Measurements from ENCODE around the gene MRPS33.
A peak's percentile ranks its signal among the peaks of the same experiment; 100 is the strongest.
"Not testable (repeated sequence)": the region's sequence is repeated elsewhere in the genome, so short reads cannot be mapped to it uniquely, and the experiment has no call there.

MRPS33 gene

DNA sequence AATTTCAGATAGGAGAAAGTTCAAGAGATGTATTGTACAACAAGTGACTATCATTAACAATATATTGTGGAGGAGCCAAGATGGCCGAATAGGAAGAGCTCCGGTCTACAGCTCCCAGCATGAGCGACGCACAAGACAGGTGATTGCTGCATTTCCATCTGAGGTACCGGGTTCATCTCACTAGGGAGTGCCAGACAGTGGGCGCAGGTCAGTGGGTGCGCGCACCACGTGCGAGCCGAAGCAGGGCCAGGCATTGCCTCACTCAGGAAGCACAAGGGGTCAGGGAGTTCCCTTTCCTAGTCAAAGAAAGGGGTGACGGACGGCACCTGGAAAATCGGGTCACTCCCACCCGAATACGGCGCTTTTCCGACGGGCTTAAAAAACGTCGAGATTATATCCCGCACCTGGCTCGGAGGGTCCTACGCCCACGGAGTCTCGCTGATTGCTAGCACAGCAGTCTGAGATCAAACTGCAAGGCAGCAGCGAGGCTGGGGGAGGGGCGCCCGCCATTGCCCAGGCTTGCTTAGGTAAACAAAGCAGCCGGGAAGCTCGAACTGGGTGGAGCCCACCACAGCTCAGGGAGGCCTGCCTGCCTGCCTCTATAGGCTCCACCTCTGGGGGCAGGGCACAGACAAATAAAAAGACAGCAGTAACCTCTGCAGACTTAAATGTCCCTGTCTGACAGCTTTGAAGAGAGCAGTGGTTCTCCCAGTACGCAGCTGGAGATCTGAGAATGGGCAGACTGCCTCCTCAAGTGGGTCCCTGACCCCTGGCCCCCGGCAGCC is 18.0 kb upstream of the MRPS33 start:
- H3K4me1 ChIP-seq (ENCODE audit: control insufficient read depth, insufficient read depth, low read length); H3K9me3 ChIP-seq (replicated peaks; ENCODE audit: low read length); H3K4me2 ChIP-seq (ENCODE audit: low read length); H3K36me3 ChIP-seq (ENCODE audit: insufficient read depth, low read length); H3K9ac ChIP-seq (ENCODE audit: low read depth, low read length); H3K27me3 ChIP-seq (ENCODE audit: control insufficient read depth, insufficient read depth, low read length); H3K4me3 ChIP-seq (ENCODE audit: low read length): not testable (repeated sequence)

DNA sequence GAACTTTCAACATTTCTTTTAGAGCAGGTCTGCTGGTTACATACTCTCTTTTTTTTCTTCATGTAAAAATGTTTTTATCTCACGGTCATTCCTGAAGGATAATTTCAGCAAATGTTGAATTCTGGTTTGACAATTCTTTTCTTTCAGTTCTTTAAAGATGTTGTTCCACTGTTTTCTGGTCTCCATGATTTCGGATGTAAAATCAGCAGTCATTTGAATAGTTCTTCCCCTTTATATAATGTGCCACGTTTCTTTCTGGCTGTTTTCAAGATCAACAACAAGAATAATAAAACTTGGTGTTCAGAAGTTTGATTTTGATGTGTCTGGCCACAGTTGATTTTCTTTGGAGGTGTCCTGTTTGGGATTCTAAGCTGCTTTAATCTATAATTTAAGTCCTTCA is 14.0 kb upstream of the MRPS33 start:
- H3K9ac ChIP-seq (ENCODE audit: low read depth, low read length), result no peak overlapping the region
- H3K9me3 ChIP-seq (replicated peaks; ENCODE audit: low read length), result no peaks in the 10 kb centered on the region
- no peak overlapping the region for H3K4me3 ChIP-seq (ENCODE audit: low read length)
- no peaks in the 10 kb centered on the region for H3K4me1 ChIP-seq (ENCODE audit: control insufficient read depth, insufficient read depth, low read length)
- no peaks in the 10 kb centered on the region for H3K27me3 ChIP-seq (ENCODE audit: control insufficient read depth, insufficient read depth, low read length)
- no peak overlapping the region for H3K4me2 ChIP-seq (ENCODE audit: low read length)
- H3K36me3 ChIP-seq (ENCODE audit: insufficient read depth, low read length), result no peaks in the 10 kb centered on the region

DNA sequence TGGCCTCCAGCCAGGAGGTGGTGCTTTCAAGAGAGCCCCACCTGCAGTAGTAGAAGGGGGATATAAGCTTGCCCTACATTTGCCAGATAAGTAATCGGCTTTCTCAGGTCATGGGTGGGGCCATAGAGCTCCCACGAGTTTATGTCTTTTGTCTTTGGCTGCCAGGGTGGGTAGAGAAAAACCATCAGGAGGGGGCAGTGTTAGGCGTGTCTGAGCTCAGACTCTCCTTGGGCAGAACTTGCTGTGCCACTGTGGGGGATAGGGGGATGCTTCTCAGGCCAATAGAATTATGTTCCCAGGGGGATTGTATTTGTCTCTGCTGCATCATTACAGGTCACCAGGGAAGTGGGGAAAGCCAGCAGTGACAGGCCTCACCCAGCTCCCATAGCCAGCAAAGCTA is 12.3 kb upstream of the MRPS33 start:
- Histone ChIP-seq H3K4me3 (ENCODE audit: low read length) (no peak overlapping the region), H3K36me3 (ENCODE audit: insufficient read depth, low read length) (no peaks in the 10 kb centered on the region), H3K9ac (ENCODE audit: low read depth, low read length) (no peak overlapping the region), H3K27me3 (ENCODE audit: control insufficient read depth, insufficient read depth, low read length) (no peaks in the 10 kb centered on the region), H3K9me3 (replicated peaks; ENCODE audit: low read length) (no peaks in the 10 kb centered on the region), H3K4me2 (ENCODE audit: low read length) (no peak overlapping the region), H3K4me1 (ENCODE audit: control insufficient read depth, insufficient read depth, low read length) (no peaks in the 10 kb centered on the region)

DNA sequence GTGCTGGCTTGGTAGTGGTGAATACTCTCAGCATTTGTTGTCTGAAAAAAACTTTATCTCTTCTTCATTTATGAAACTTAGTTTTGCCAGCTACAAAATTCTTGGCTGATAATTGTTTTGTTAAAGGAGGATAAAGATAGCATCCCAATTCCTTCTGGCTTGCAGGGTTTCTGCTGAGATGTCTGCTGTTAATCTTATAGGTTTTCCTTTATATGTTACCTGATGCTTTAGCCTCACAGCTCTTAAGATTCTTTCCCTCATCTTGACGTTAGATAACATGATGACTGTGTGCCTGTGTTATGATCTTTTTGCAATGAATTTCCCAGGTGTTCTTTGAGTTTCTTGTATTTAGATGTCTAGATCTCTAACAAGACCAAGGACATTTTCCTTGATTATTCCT is 9.9 kb upstream of the MRPS33 start:
- Histone ChIP-seq H3K27me3 (ENCODE audit: control insufficient read depth, insufficient read depth, low read length) (peaks cover 1% of the 10 kb centered on the region), H3K9me3 (replicated peaks; ENCODE audit: low read length) (no peaks in the 10 kb centered on the region), H3K9ac (ENCODE audit: low read depth, low read length) (no peak overlapping the region), H3K4me2 (ENCODE audit: low read length) (no peak overlapping the region), H3K4me1 (ENCODE audit: control insufficient read depth, insufficient read depth, low read length) (no peaks in the 10 kb centered on the region), H3K4me3 (ENCODE audit: low read length) (no peak overlapping the region), H3K36me3 (ENCODE audit: insufficient read depth, low read length) (no peaks in the 10 kb centered on the region)

DNA sequence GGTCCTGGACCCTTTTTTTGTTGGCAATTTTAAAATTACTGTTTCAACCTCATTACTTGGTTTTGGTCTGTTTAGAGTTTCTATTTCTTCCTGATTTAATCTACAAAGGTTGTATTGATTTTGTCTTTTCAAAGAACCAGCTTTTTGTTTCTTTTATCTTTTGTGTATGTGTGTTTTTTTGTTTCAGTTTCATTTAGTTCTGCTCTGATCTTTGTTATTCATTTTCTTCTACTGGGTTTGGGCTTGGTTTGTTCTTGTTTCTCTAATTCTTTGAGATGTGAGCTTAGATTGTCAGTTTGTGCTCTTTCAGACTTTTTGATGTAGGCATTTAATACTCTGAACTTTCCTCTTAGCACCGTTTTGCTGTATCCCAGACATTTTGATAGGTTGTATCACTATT is 8.5 kb upstream of the MRPS33 start:
- Histone ChIP-seq H3K36me3 (ENCODE audit: insufficient read depth, low read length) (no peaks in the 10 kb centered on the region), H3K4me1 (ENCODE audit: control insufficient read depth, insufficient read depth, low read length) (no peaks in the 10 kb centered on the region), H3K9ac (ENCODE audit: low read depth, low read length) (no peak overlapping the region), H3K9me3 (replicated peaks; ENCODE audit: low read length) (no peaks in the 10 kb centered on the region), H3K4me3 (ENCODE audit: low read length) (no peak overlapping the region), H3K4me2 (ENCODE audit: low read length) (no peak overlapping the region), H3K27me3 (ENCODE audit: control insufficient read depth, insufficient read depth, low read length) (peaks cover 2% of the 10 kb centered on the region)

DNA sequence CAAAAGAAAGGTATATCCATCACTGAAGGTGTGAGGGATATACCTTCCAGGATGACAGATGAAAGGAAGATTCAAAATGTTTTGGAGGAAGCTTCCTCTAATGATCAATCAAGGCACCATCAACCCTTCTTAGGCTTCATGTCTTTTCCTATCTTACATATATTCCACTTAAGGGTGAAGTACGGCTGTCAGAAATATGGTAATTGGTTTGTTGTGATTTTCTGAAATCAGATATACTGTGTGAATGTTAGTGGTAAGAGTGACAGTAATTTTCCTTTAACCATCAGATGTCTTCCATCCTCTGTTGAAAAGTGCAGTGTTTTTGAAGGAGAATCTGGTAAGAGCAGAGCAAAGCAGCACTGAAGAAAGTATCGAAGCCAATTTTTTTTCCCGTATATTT is 2.8 kb upstream of the MRPS33 start:
- no peaks in the 10 kb centered on the region for H3K36me3 ChIP-seq (ENCODE audit: insufficient read depth, low read length)
- H3K27me3 ChIP-seq (ENCODE audit: control insufficient read depth, insufficient read depth, low read length), result peaks cover 4% of the 10 kb centered on the region
- H3K4me1 ChIP-seq (ENCODE audit: control insufficient read depth, insufficient read depth, low read length), result peaks cover 14% of the 10 kb centered on the region
- no peaks in the 10 kb centered on the region for H3K9me3 ChIP-seq (replicated peaks; ENCODE audit: low read length)
- no peak overlapping the region for H3K9ac ChIP-seq (ENCODE audit: low read depth, low read length)
- H3K4me3 ChIP-seq (ENCODE audit: low read length), result no peak overlapping the region
- H3K4me2 ChIP-seq (ENCODE audit: low read length), result no peak overlapping the region

DNA sequence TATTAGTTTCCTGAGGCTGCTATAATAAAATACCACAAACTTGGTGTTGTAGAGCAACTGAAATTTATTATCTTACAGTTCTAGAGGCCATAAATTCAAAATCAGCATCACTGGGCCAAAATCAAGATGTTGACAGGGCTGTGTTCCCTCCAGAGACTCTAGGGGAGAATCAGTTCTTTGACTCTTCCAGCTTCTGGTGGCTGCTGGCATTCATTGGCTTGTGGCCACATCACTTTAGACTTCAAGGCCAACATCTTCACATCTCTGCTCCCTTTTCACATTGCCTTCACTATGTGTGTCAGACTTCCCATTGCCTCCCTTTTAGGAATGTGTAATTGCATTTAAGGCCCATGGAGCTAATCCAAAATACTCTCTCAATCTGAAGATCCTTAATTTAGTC is 1.6 kb upstream of the MRPS33 start:
- H3K36me3 ChIP-seq (ENCODE audit: insufficient read depth, low read length), result no peaks in the 10 kb centered on the region
- peaks cover 19% of the 10 kb centered on the region for H3K4me1 ChIP-seq (ENCODE audit: control insufficient read depth, insufficient read depth, low read length)
- H3K9me3 ChIP-seq (replicated peaks; ENCODE audit: low read length), result no peaks in the 10 kb centered on the region
- H3K27me3 ChIP-seq (ENCODE audit: control insufficient read depth, insufficient read depth, low read length), result peaks cover 4% of the 10 kb centered on the region
- H3K4me3 ChIP-seq (ENCODE audit: low read length), result no peak overlapping the region
- no peak overlapping the region for H3K4me2 ChIP-seq (ENCODE audit: low read length)
- H3K9ac ChIP-seq (ENCODE audit: low read depth, low read length), result no peak overlapping the region

DNA sequence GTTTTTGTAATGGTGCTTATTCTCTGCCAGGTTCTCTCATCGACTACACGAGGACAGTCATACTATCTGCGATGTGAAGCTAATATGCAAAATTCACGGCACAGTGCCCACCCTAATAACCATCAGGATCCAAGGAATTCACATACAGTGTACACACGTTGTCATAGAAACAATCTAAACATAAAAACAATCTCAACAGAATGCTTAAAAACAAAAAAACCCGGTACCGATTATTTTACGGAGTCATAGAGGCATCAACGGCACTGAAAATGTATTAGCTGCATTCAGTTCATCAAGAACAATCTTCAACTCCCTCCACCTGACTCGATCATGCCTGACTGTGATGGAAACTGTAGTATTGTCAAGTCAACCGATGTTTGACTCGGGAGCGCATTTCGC is 628 bp downstream of the MRPS33 start:
- H3K4me2 ChIP-seq (ENCODE audit: low read length), result peak overlapping the region; percentile 89
- no peaks in the 10 kb centered on the region for H3K9me3 ChIP-seq (replicated peaks; ENCODE audit: low read length)
- peaks cover 2% of the 10 kb centered on the region for H3K27me3 ChIP-seq (ENCODE audit: control insufficient read depth, insufficient read depth, low read length)
- H3K4me3 ChIP-seq (ENCODE audit: low read length), result peak overlapping the region; percentile 75
- H3K9ac ChIP-seq (ENCODE audit: low read depth, low read length), result peak overlapping the region; percentile 85
- peaks cover 19% of the 10 kb centered on the region for H3K4me1 ChIP-seq (ENCODE audit: control insufficient read depth, insufficient read depth, low read length)
- no peaks in the 10 kb centered on the region for H3K36me3 ChIP-seq (ENCODE audit: insufficient read depth, low read length)

DNA sequence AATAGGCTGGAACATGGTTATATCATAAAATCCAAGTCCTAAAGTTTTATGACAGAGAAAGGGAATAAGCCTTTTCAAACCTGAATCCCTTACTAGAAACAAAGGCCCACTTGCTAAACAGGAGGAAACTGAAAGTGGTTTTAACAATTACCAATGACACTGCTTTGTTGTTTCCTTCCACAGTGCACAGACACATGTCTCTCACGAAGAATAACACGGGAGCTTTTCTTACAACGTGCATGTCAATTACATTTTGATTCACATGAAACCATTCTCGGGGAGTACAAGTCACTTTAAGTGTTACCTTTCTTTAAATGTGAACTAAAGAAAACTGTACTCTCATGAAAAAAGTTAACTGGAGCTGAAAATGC is 1.4 kb downstream of the MRPS33 start:
- peak overlapping the region; percentile 75 for H3K4me3 ChIP-seq (ENCODE audit: low read length)

DNA sequence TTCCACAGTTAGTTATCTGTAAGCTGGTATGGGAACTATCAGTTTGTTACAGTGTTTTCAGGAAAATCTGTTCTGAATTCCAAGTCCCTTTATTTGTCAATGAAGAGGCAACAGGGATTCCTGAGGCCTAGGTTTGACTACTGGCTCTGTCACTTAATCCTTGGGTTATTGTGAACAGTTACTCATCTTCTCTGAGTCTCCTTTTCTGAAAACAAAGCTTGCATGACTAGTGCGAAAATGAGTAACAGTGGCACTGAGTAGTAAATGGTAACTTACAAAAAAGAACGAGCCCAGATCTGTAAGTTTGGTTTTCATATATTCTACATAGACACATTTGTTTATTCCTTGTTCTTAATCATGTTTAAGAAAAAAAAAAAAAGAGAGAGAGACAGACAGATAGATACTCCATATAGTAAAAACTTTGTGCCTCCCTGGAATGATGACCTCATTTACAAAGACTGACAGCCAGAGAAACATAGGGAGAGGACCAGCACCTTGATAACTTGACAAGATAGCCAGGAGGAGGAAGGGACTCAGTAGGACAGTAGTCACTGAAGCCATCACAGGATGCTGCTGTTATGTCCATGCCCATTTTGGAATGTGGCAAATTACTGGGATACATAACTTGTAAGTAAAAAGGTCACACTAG is 1.9 kb downstream of the MRPS33 start:
- Histone ChIP-seq H3K9me3 (replicated peaks; ENCODE audit: low read length) (no peaks in the 10 kb centered on the region), H3K4me1 (ENCODE audit: control insufficient read depth, insufficient read depth, low read length) (peaks cover 19% of the 10 kb centered on the region), H3K4me3 (ENCODE audit: low read length) (no peak overlapping the region), H3K27me3 (ENCODE audit: control insufficient read depth, insufficient read depth, low read length) (peaks cover 2% of the 10 kb centered on the region), H3K4me2 (ENCODE audit: low read length) (peak overlapping the region; percentile 89), H3K36me3 (ENCODE audit: insufficient read depth, low read length) (no peaks in the 10 kb centered on the region), H3K9ac (ENCODE audit: low read depth, low read length) (no peak overlapping the region)

More for the DNA sequence above, 1.4 kb downstream of the MRPS33 start:
- Histone ChIP-seq H3K27me3 (ENCODE audit: control insufficient read depth, insufficient read depth, low read length) (peaks cover 2% of the 10 kb centered on the region), H3K36me3 (ENCODE audit: insufficient read depth, low read length) (no peaks in the 10 kb centered on the region), H3K4me2 (ENCODE audit: low read length) (peak overlapping the region; percentile 89), H3K4me1 (ENCODE audit: control insufficient read depth, insufficient read depth, low read length) (peaks cover 19% of the 10 kb centered on the region), H3K9ac (ENCODE audit: low read depth, low read length) (peak overlapping the region; percentile 85), H3K9me3 (replicated peaks; ENCODE audit: low read length) (no peaks in the 10 kb centered on the region)

DNA sequence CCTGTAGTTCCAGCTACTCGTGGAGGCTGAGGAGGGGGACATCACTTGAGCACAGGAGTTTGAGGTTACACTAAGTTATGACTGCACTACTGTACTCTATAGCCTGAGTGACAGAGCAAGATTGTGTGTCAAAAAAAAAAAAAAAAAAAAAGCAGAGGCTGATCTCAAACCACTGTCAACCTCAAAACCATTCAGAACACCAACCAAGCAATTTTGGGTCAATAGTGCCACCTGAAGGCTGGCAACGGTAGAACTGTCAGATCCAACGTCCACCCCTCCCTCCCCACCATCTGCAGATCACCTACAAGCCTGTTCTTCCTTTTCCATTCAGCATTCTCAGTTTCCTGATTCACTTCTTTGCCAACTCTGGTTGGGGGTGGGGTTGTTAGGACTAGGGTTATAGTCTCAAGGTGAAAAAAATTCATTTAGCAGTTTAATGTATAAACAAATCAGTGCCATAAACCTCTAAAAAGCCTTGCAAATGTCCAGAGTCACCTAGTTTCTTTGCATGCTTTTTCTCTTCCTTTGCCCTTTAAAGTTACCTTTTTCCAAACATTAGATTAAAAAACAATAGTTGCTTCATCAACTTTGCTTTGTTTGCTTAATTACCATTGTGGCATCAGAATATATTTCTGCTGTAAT is 2.6 kb downstream of the MRPS33 start:
- no peaks in the 10 kb centered on the region for H3K27me3 ChIP-seq (ENCODE audit: control insufficient read depth, insufficient read depth, low read length)
- H3K36me3 ChIP-seq (ENCODE audit: insufficient read depth, low read length), result no peaks in the 10 kb centered on the region
- H3K9me3 ChIP-seq (replicated peaks; ENCODE audit: low read length), result no peaks in the 10 kb centered on the region
- H3K9ac ChIP-seq (ENCODE audit: low read depth, low read length), result no peak overlapping the region
- H3K4me2 ChIP-seq (ENCODE audit: low read length), result no peak overlapping the region
- peaks cover 19% of the 10 kb centered on the region for H3K4me1 ChIP-seq (ENCODE audit: control insufficient read depth, insufficient read depth, low read length)
- H3K4me3 ChIP-seq (ENCODE audit: low read length), result no peak overlapping the region
